DOHH2 (cell line): ENCODE data around the gene OGG1.
A peak's percentile ranks its signal among the peaks of the same experiment; 100 is the strongest.

Source experiments
- H3F3A ChIP-seq: fragments of 200-600 bp; sonication (generic), shearing (Covaris generic); 2 replicates; pipeline ENCODE4 v1.6.0; 2016; ENCODE audit warnings: antibody characterized with exemption, mild to moderate bottlenecking; ENCODE audit not compliant: control insufficient read depth, insufficient read depth
- H3K27ac ChIP-seq: fragments of 200-600 bp; sonication (generic); 2 replicates; pipeline ENCODE4 v1.5.1; 2014; ENCODE audit warnings: low read depth, mild to moderate bottlenecking, low read length, moderate library complexity
- H3K27me3 ChIP-seq: fragments of 200-600 bp; sonication (generic); 2 replicates; pipeline ENCODE4 v1.6.1; 2014; ENCODE audit warnings: mild to moderate bottlenecking, low read length, mixed read lengths; ENCODE audit not compliant: control insufficient read depth
- H3K36me3 ChIP-seq: fragments of 200-600 bp; sonication (generic); 2 replicates; pipeline ENCODE4 v1.6.1; 2014; ENCODE audit warnings: mild to moderate bottlenecking, low read length, moderate library complexity, mixed read lengths; ENCODE audit not compliant: control insufficient read depth
- H3K4me1 ChIP-seq: fragments of 200-600 bp; sonication (generic); 2 replicates; pipeline ENCODE4 v1.6.1; 2014; ENCODE audit warnings: mild to moderate bottlenecking, low read length, mixed read lengths; ENCODE audit not compliant: control insufficient read depth
- H3K4me2 ChIP-seq: fragments of 200-600 bp; sonication (generic); 2 replicates; pipeline ENCODE4 v1.6.0; 2014; ENCODE audit warnings: mild to moderate bottlenecking, low read length, moderate library complexity
- H3K4me3 ChIP-seq: fragments of 200-600 bp; sonication (generic); 2 replicates; pipeline ENCODE4 v1.5.1; 2014; ENCODE audit warnings: mild to moderate bottlenecking, low read length, mixed read lengths
- H3K79me2 ChIP-seq: fragments of 200-600 bp; sonication (generic); 2 replicates; pipeline ENCODE4 v1.6.1; 2014; ENCODE audit warnings: mild to moderate bottlenecking, low read length, mixed read lengths; ENCODE audit not compliant: control insufficient read depth
- H3K9me2 ChIP-seq: fragments of 200-600 bp; sonication (generic); replicated peaks from 2 replicates; pipeline ENCODE4 v1.6.1; 2014; ENCODE audit warnings: mild to moderate bottlenecking, low read length, mixed read lengths; ENCODE audit not compliant: control insufficient read depth
- H3K9me3 ChIP-seq: fragments of 200-600 bp; sonication (generic); 2 replicates; pipeline ENCODE4 v1.6.1; 2014; ENCODE audit warnings: antibody characterized with exemption, low read length, mixed read lengths; ENCODE audit not compliant: control insufficient read depth, insufficient read depth
- H4K20me1 ChIP-seq: fragments of 200-600 bp; sonication (generic); 2 replicates; pipeline ENCODE4 v1.6.0; 2014; ENCODE audit warnings: low read depth, mild to moderate bottlenecking, antibody characterized with exemption, low read length, moderate library complexity; ENCODE audit not compliant: control insufficient read depth, insufficient read depth
- CTCF ChIP-seq: fragments of 200-600 bp; sonication (generic); IDR thresholded peaks from one replicate; pipeline ENCODE4 v1.5.1; 2014; ENCODE audit warnings: antibody characterized with exemption, mild to moderate bottlenecking, low read depth, low read length; ENCODE audit not compliant: poor library complexity, severe bottlenecking
- EZH2phosphoT487 ChIP-seq: fragments of 200-600 bp; sonication (generic); IDR thresholded peaks from 2 replicates; pipeline ENCODE4 v1.6.1; 2017; ENCODE audit warnings: borderline replicate concordance, mild to moderate bottlenecking, antibody characterized with exemption, low read length, moderate library complexity, mixed read lengths

Gene OGG1

GRCh38 chr3:9732740-9733115 lies 17.0 kb upstream of the OGG1 start:
- H4K20me1 ChIP-seq = peaks cover 20% of the 10 kb centered on the region
- peaks cover 57% of the 10 kb centered on the region for H3K36me3 ChIP-seq
- no peak for TF ChIP-seq EZH2phosphoT487
- TF ChIP-seq CTCF = no peak
- H3K9me3 ChIP-seq = no peaks in the 10 kb centered on the region
- peaks cover 56% of the 10 kb centered on the region for H3K79me2 ChIP-seq
- no peaks in the 10 kb centered on the region for H3K9me2 ChIP-seq
- H3F3A ChIP-seq = no peaks in the 10 kb centered on the region
- peak overlapping the region; percentile 76; the same call in 1 of the 2 replicates for H3K27ac ChIP-seq
- H3K4me2 ChIP-seq = peak overlapping the region; percentile 94
- peaks cover 17% of the 10 kb centered on the region for H3K4me1 ChIP-seq
- peak overlapping the region; percentile 84 for H3K4me3 ChIP-seq
- H3K27me3 ChIP-seq = no peaks in the 10 kb centered on the region

- TF ChIP-seq EZH2phosphoT487 (no peak), CTCF (no peak)
- Histone ChIP-seq H3K4me1 (peaks cover 10% of the 10 kb centered on the region), H3K27ac (no peak overlapping the region), H4K20me1 (peaks cover 20% of the 10 kb centered on the region), H3K4me2 (no peak overlapping the region), H3K27me3 (no peaks in the 10 kb centered on the region), H3K36me3 (peaks cover 94% of the 10 kb centered on the region), H3K9me3 (no peaks in the 10 kb centered on the region), H3K79me2 (peaks cover 60% of the 10 kb centered on the region), H3K9me2 (no peaks in the 10 kb centered on the region), H3K4me3 (no peak overlapping the region), H3F3A (no peaks in the 10 kb centered on the region)
These were observed 12.9 kb upstream of the OGG1 start for GRCh38 chr3:9736831-9737230.

GRCh38 chr3:9739181-9739580 lies 10.6 kb upstream of the OGG1 start:
- H4K20me1 ChIP-seq = peaks cover 1% of the 10 kb centered on the region; the same call in 1 of the 2 replicates
- no peak overlapping the region for H3K27ac ChIP-seq
- no peaks in the 10 kb centered on the region for H3K4me1 ChIP-seq
- no peaks in the 10 kb centered on the region for H3K27me3 ChIP-seq
- H3F3A ChIP-seq = no peaks in the 10 kb centered on the region
- no peak overlapping the region for H3K4me2 ChIP-seq
- H3K9me3 ChIP-seq = no peaks in the 10 kb centered on the region
- H3K4me3 ChIP-seq = no peak overlapping the region
- no peak for TF ChIP-seq CTCF
- TF ChIP-seq EZH2phosphoT487 = no peak
- peaks cover 96% of the 10 kb centered on the region for H3K36me3 ChIP-seq
- H3K79me2 ChIP-seq = peaks cover 36% of the 10 kb centered on the region
- H3K9me2 ChIP-seq = no peaks in the 10 kb centered on the region
